ENCODE results near the gene ST7L.

GRCh38 chr1:112537456-112537855, 81.5 kb downstream of the ST7L start:
- no peak for TF ChIP-seq CTCF (IDR thresholded peaks at IDR 0.05)
- no peak for TF ChIP-seq POLR2AphosphoS5 (IDR thresholded peaks at IDR 0.05)
